ENCODE data around the gene CAMTA1. TPM values are rescaled to one million over a fixed set of nuclear protein-coding genes. Genes with fewer than 3 reads are reported as not detected.

Gene CAMTA1
- total RNA-seq, 1 experiment from 2014 or later, result 85.2 TPM

GRCh38 chr1:7632681-7633080, 847.4 kb downstream of the CAMTA1 start:
- POLR2A ChIA-PET (ENCODE audit: low non-redundant PET), result no interaction called here
- no peak for DNase-seq (ENCODE audit: low spot score)
- H3K27ac ChIP-seq (ENCODE audit: low read depth, low read length, poor library complexity, severe bottlenecking), result no peak overlapping the region

GRCh38 chr1:7633506-7634245, 848.4 kb downstream of the CAMTA1 start:
- DNase-seq (ENCODE audit: low spot score), result no peak
- H3K9me3 ChIP-seq (ENCODE audit: low read depth, low read length, poor library complexity, severe bottlenecking), result no peaks in the 10 kb centered on the region
- CTCF ChIA-PET, result no interaction called here
- no TSS peak for BruUV-seq (replicated peaks)
- H3K4me3 ChIP-seq (ENCODE audit: low read depth, low read length, poor library complexity, severe bottlenecking), result no peak overlapping the region
- POLR2A ChIA-PET (ENCODE audit: low non-redundant PET), result no interaction called here
- peaks cover 23% of the 10 kb centered on the region for H3K27me3 ChIP-seq (replicated peaks; ENCODE audit: insufficient read depth, low read depth, low read length, poor library complexity)
- no peak overlapping the region for H3K27ac ChIP-seq (ENCODE audit: low read depth, low read length, poor library complexity, severe bottlenecking)
- no peaks in the 10 kb centered on the region for H3K4me1 ChIP-seq (ENCODE audit: insufficient read depth, low read length, poor library complexity, severe bottlenecking)
- no peak for TF ChIP-seq EZH2 (IDR thresholded peaks at IDR 0.05; ENCODE audit: borderline replicate concordance, low read depth, low read length, poor library complexity, severe bottlenecking)
- TF ChIP-seq, protein P1, sequence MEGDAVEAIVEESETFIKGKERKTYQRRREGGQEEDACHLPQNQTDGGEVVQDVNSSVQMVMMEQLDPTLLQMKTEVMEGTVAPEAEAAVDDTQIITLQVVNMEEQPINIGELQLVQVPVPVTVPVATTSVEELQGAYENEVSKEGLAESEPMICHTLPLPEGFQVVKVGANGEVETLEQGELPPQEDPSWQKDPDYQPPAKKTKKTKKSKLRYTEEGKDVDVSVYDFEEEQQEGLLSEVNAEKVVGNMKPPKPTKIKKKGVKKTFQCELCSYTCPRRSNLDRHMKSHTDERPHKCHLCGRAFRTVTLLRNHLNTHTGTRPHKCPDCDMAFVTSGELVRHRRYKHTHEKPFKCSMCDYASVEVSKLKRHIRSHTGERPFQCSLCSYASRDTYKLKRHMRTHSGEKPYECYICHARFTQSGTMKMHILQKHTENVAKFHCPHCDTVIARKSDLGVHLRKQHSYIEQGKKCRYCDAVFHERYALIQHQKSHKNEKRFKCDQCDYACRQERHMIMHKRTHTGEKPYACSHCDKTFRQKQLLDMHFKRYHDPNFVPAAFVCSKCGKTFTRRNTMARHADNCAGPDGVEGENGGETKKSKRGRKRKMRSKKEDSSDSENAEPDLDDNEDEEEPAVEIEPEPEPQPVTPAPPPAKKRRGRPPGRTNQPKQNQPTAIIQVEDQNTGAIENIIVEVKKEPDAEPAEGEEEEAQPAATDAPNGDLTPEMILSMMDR (conservative IDR thresholded peaks at IDR 0.05; ENCODE audit: low read depth, low read length), result no peak
- intact Hi-C loops (cut with micrococcal nuclease; ENCODE audit: unreplicated experiment), result no loop called here
- H3K36me3 ChIP-seq (ENCODE audit: insufficient read depth, low read length, poor library complexity, severe bottlenecking), result no peaks in the 10 kb centered on the region

More at GRCh38 chr1:7632681-7633080, 847.4 kb downstream of the CAMTA1 start:
- Histone ChIP-seq H3K9me3 (ENCODE audit: low read depth, low read length, poor library complexity, severe bottlenecking) (no peaks in the 10 kb centered on the region), H3K27me3 (replicated peaks; ENCODE audit: insufficient read depth, low read depth, low read length, poor library complexity) (peaks cover 33% of the 10 kb centered on the region), H3K4me3 (ENCODE audit: low read depth, low read length, poor library complexity, severe bottlenecking) (no peak overlapping the region), H3K36me3 (ENCODE audit: insufficient read depth, low read length, poor library complexity, severe bottlenecking) (no peaks in the 10 kb centered on the region), H3K4me1 (ENCODE audit: insufficient read depth, low read length, poor library complexity, severe bottlenecking) (no peaks in the 10 kb centered on the region)
- no TSS peak for BruUV-seq (replicated peaks)
- CTCF ChIA-PET, result no interaction called here
- intact Hi-C loops (cut with micrococcal nuclease; ENCODE audit: unreplicated experiment), result no loop called here
- TF ChIP-seq, protein P1 (conservative IDR thresholded peaks at IDR 0.05; ENCODE audit: low read depth, low read length), result no peak
- no peak for TF ChIP-seq EZH2 (IDR thresholded peaks at IDR 0.05; ENCODE audit: borderline replicate concordance, low read depth, low read length, poor library complexity, severe bottlenecking)

GRCh38 chr1:7634546-7635240, 849.4 kb downstream of the CAMTA1 start:
- no peak for TF ChIP-seq EZH2 (IDR thresholded peaks at IDR 0.05; ENCODE audit: borderline replicate concordance, low read depth, low read length, poor library complexity, severe bottlenecking)
- TF ChIP-seq, protein P1 (conservative IDR thresholded peaks at IDR 0.05; ENCODE audit: low read depth, low read length), result no peak
- BruUV-seq (replicated peaks), result no TSS peak
- no peaks in the 10 kb centered on the region for H3K36me3 ChIP-seq (ENCODE audit: insufficient read depth, low read length, poor library complexity, severe bottlenecking)
- DNase-seq (ENCODE audit: low spot score), result no peak
- H3K9me3 ChIP-seq (ENCODE audit: low read depth, low read length, poor library complexity, severe bottlenecking), result no peaks in the 10 kb centered on the region
- peaks cover 13% of the 10 kb centered on the region for H3K27me3 ChIP-seq (replicated peaks; ENCODE audit: insufficient read depth, low read depth, low read length, poor library complexity)
- intact Hi-C loops (cut with micrococcal nuclease; ENCODE audit: unreplicated experiment), result no loop called here
- no peaks in the 10 kb centered on the region for H3K4me1 ChIP-seq (ENCODE audit: insufficient read depth, low read length, poor library complexity, severe bottlenecking)
- H3K27ac ChIP-seq (ENCODE audit: low read depth, low read length, poor library complexity, severe bottlenecking), result no peak overlapping the region
- H3K4me3 ChIP-seq (ENCODE audit: low read depth, low read length, poor library complexity, severe bottlenecking), result no peak overlapping the region
- POLR2A ChIA-PET (ENCODE audit: low non-redundant PET), result no interaction called here
- CTCF ChIA-PET, result no interaction called here

Data from A673 (cell line).